Neural progenitor cell (in vitro differentiated cells): ENCODE measurements around the gene FBRSL1.

Experiments used
- EZH2 ChIP-seq: fragments of 200-600 bp; sonication (generic); IDR thresholded peaks from 2 replicates; pipeline ENCODE4 v1.6.1; 2017; ENCODE audit warnings: antibody characterized with exemption, mild to moderate bottlenecking, moderate library complexity
- EZH2phosphoT487 ChIP-seq: fragments of 200-600 bp; sonication (generic); IDR thresholded peaks from 2 replicates; pipeline ENCODE4 v1.6.1; 2017; ENCODE audit warnings: antibody characterized with exemption
- TF ChIP-seq, protein P1 (sequence below): fragments of 200-600 bp; sonication (generic); IDR thresholded peaks from 2 replicates; pipeline ENCODE4 v1.5.1; 2017; ENCODE audit warnings: antibody characterized with exemption, mild to moderate bottlenecking

GRCh38 chr12:132496358-132496669, 6.4 kb downstream of the FBRSL1 start:
- TF ChIP-seq, protein P1, sequence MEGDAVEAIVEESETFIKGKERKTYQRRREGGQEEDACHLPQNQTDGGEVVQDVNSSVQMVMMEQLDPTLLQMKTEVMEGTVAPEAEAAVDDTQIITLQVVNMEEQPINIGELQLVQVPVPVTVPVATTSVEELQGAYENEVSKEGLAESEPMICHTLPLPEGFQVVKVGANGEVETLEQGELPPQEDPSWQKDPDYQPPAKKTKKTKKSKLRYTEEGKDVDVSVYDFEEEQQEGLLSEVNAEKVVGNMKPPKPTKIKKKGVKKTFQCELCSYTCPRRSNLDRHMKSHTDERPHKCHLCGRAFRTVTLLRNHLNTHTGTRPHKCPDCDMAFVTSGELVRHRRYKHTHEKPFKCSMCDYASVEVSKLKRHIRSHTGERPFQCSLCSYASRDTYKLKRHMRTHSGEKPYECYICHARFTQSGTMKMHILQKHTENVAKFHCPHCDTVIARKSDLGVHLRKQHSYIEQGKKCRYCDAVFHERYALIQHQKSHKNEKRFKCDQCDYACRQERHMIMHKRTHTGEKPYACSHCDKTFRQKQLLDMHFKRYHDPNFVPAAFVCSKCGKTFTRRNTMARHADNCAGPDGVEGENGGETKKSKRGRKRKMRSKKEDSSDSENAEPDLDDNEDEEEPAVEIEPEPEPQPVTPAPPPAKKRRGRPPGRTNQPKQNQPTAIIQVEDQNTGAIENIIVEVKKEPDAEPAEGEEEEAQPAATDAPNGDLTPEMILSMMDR = no peak
- no peak for TF ChIP-seq EZH2
- no peak for TF ChIP-seq EZH2phosphoT487
